ENCODE data around the gene COMMD2.

Gene COMMD2

GRCh38 chr3:149763565-149764195, 11.4 kb upstream of the COMMD2 start:
- no peak for DNase-seq

GRCh38 chr3:149753717-149754116, 1.4 kb upstream of the COMMD2 start:
- DNase-seq, result no peak

GRCh38 chr3:149752788-149753136, 473 bp upstream of the COMMD2 start:
- peak; percentile 3 for DNase-seq

- DNase-seq, result peak; percentile 4
These were observed 738 bp downstream of the COMMD2 start for GRCh38 chr3:149751551-149751950.

GRCh38 chr3:149744606-149745005, 7.7 kb downstream of the COMMD2 start:
- no peak for DNase-seq

GRCh38 chr3:149744151-149744550, 8.1 kb downstream of the COMMD2 start:
- no peak for DNase-seq

GRCh38 chr3:149739396-149739795, 12.9 kb downstream of the COMMD2 start:
- no peak for DNase-seq

GRCh38 chr3:149738876-149739275, 13.4 kb downstream of the COMMD2 start:
- DNase-seq, result no peak

GRCh38 chr3:149736953-149737205, 15.4 kb downstream of the COMMD2 start:
- no peak for DNase-seq

GRCh38 chr3:149736175-149736952, 15.9 kb downstream of the COMMD2 start:
- no peak for DNase-seq

- no peak for DNase-seq
These were observed 20.1 kb downstream of the COMMD2 start for GRCh38 chr3:149732234-149732633.

GRCh38 chr3:149727656-149728055, 24.6 kb downstream of the COMMD2 start:
- DNase-seq, result no peak

- no peak for DNase-seq
These were observed 25.4 kb downstream of the COMMD2 start for GRCh38 chr3:149726716-149727407.

- no peak for DNase-seq
These were observed 28.5 kb downstream of the COMMD2 start for GRCh38 chr3:149723781-149724180.

- DNase-seq, result no peak
These were observed 31.4 kb downstream of the COMMD2 start for GRCh38 chr3:149720918-149721317.

GRCh38 chr3:149717391-149718056, 34.8 kb downstream of the COMMD2 start:
- DNase-seq, result peak; percentile 33

- no peak for DNase-seq
These were observed 35.3 kb downstream of the COMMD2 start for GRCh38 chr3:149716984-149717383.

GRCh38 chr3:149715247-149715646, 37.0 kb downstream of the COMMD2 start:
- no peak for DNase-seq

- DNase-seq, result no peak
These were observed 38.3 kb downstream of the COMMD2 start for GRCh38 chr3:149713730-149714654.

GRCh38 chr3:149706905-149707304, 45.4 kb downstream of the COMMD2 start:
- DNase-seq, result no peak

- no peak for DNase-seq
These were observed 46.9 kb downstream of the COMMD2 start for GRCh38 chr3:149705416-149705815.

GRCh38 chr3:149703466-149703865, 48.8 kb downstream of the COMMD2 start:
- DNase-seq, result no peak

Data from CD4-positive, alpha-beta T cell treated with Interleukin-21 for 1 hour (primary cell).